Thyroid gland (tissue), 4 donors: ENCODE measurements around the gene FOXA3.

Source experiments
- CTCF ChIP-seq, 6 experiments: fragments of 200-600 bp in 3 of 6; fragments of 450-650 bp in 3 of 6; sonication (generic) in 3 of 6; IDR thresholded peaks; one replicate each; pipeline ENCODE4 v1.5.1; 2016 to 2019; ENCODE audit warnings: antibody characterized with exemption in 6 of 6, mild to moderate bottlenecking in 2 of 6, inconsistent platforms in 1 of 6, moderate library complexity in 1 of 6
- POLR2A ChIP-seq, 2 donors: fragments of 450-650 bp; IDR thresholded peaks; one replicate each; pipeline ENCODE4 v1.6.1; 2017; ENCODE audit warnings: antibody characterized with exemption in 2 of 2, mild to moderate bottlenecking in 2 of 2, moderate library complexity in 1 of 2

- TF ChIP-seq CTCF (IDR thresholded peaks at IDR 0.05) (no peak), POLR2A (IDR thresholded peaks at IDR 0.05) (no peak)
Measured at GRCh38 chr19:45865269-45865948, 1.3 kb downstream of the FOXA3 start.
